Effector memory CD8-positive, alpha-beta T cell (primary cell): ENCODE data around the gene EVI5.
"Not testable (repeated sequence)": the region's sequence is repeated elsewhere in the genome, so short reads cannot be mapped to it uniquely, and the experiment has no call there.

Experiments
- ATAC-seq: fragments of 150-1000 bp; cut with Tn5 transposase; replicated peaks from 2 replicates; pipeline ENCODE4 v1.10.0; 2021; ENCODE audit warnings: mild to moderate bottlenecking, moderate library complexity
- DNase-seq, 3 experiments: peaks; one replicate each; pipeline ENCODE4 v3.0.0; 2021
- H3K27ac Mint-ChIP-seq, 2 donors: one replicate each; pipeline ENCODE4 v1.8.0; 2022; ENCODE audit warnings: mild to moderate bottlenecking in 2 of 2, mixed read lengths in 2 of 2, moderate library complexity in 2 of 2
- H3K27me3 Mint-ChIP-seq, 2 donors: one replicate each; pipeline ENCODE4 v1.8.0; 2022; ENCODE audit warnings: mixed read lengths in 2 of 2
- H3K36me3 Mint-ChIP-seq: one replicate; pipeline ENCODE4 v1.8.0; 2022; ENCODE audit warnings: mild to moderate bottlenecking, moderate library complexity, mixed read lengths; ENCODE audit not compliant: insufficient read depth
- H3K4me1 Mint-ChIP-seq, 2 donors: one replicate each; pipeline ENCODE4 v1.8.0; 2022; ENCODE audit warnings: low read depth in 2 of 2, mixed read lengths in 2 of 2
- H3K4me3 Mint-ChIP-seq, 2 donors: one replicate each; pipeline ENCODE4 v1.8.0; 2022; ENCODE audit warnings: mild to moderate bottlenecking in 2 of 2, mixed read lengths in 2 of 2, moderate library complexity in 2 of 2
- H3K9me3 Mint-ChIP-seq, 2 donors: one replicate each; pipeline ENCODE4 v1.8.0; 2022; ENCODE audit warnings: mixed read lengths in 2 of 2

EVI5 gene

DNA sequence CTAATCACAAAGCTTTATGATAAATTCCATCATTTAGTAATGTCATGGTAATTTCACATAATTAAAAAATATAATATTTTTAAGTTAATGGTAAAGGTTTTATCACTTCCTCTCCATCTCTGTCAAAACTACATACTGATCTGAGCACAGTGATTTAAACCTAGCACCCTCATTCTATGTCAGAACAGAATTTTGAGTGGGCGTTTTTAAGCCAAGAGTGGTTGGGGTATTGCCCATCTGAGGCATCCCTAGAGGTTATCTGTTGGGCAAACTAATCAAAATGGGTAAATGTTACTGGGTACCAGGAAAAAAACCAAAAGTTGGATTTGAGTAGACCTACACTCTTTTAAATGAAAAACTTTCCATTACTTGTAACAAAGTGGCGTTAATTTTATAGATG, 197.5 kb downstream of the EVI5 start:
- Mint-ChIP-seq H3K4me3 (peak overlapping the region in 1 of 2 donors; percentile 41), H3K27me3 (no peaks in the 10 kb centered on the region), H3K4me1 (peaks cover 5 to 12% of the 10 kb centered on the region in 2 donors), H3K9me3 (no peaks in the 10 kb centered on the region), H3K27ac (no peak overlapping the region), H3K36me3 (peaks cover 9% of the 10 kb centered on the region)
- ATAC-seq, result no peak
- no peak for DNase-seq

DNA sequence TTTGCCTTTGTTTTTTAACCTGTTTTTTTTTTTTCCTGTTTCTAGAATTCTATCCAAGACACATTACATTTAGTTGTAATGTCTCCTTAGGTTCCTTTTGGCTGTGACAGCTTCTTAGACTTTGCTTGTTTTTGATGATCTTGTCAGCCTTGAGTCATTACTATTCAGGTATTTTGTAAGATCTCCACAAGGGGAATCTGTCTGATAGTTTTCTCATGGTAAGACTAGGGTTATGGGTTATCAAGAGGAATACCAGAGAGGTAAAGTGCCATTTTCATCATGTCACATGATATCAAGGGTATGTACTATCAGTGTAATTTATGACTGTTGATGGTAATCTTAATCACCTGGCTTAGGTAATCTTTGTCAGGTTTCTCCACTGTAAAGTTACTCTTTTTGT, 199.1 kb downstream of the EVI5 start:
- DNase-seq (no peak), ATAC-seq (no peak)
- Mint-ChIP-seq H3K36me3 (peaks cover 9% of the 10 kb centered on the region), H3K4me3 (peak overlapping the region; percentile 8 to 15), H3K9me3 (no peaks in the 10 kb centered on the region), H3K27ac (peak overlapping the region in 1 of 2 donors; percentile 47), H3K27me3 (no peaks in the 10 kb centered on the region), H3K4me1 (peaks cover 11 to 24% of the 10 kb centered on the region in 2 donors)

DNA sequence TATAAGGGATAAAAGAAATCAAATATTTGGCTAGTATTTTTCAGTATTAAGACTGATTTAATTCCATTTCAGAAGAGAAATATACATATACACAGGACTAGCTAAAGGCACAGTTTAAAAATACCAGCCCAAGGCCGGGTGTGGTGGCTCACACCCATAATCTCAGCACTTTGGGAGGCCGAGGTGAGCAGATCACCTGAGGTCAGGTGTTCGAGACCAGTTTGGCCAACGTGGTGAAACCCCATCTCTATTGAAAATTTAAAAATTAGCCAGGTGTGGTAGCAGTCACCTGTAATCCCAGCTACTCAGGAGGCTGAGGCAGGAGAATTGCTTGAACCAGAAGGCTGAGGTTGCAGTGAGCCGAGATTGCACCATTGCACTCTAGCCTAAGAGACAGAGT, 200.1 kb downstream of the EVI5 start:
- H3K9me3 Mint-ChIP-seq, H3K27me3 Mint-ChIP-seq, ATAC-seq, H3K36me3 Mint-ChIP-seq, DNase-seq: not testable (repeated sequence)
- Mint-ChIP-seq H3K4me1 (peaks cover 11 to 24% of the 10 kb centered on the region in 2 donors), H3K4me3 (peak overlapping the region; percentile 46 to 58), H3K27ac (peak overlapping the region; percentile 61 to 73)

DNA sequence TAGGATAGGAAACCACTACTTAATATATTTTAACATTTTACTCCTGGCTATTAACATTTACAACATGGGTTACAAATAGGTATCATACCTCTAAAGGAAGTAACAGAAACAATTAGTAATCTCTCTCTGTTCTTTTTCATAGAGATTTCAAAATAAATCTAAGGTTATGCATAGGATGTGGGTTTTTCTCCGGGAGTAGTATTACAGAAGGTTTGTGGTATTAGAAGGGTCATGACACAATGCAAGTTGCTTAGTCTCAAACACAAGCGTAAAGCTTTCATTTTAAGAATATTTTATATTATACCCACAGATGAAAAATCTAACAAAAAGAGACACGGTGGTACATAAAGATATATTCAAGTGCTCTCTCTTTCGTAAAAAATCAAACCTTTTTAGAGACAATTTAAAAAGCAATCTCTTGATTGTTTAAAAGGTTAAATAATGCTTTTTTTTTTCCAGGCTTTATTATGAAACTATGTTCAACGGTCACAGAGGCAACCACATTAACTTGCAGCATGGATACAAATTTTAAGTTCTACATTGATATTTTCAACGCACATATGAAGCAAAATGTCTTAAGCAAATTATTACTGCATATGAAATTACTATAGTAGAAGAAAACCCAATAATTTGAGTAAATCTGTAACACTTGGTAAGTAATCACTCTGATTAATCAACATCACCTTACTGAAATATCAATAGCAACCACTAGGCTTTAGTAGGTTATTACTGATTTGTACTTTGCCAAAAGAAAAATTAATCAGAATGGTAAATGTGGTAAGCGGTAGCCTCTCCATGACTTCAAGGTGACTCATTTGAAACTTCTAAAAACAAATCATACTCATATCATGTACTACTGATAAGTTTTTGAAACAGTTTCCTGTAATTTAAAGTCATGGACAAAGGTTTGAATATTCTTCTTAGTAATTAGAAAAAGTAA, 200.8 kb downstream of the EVI5 start:
- Mint-ChIP-seq H3K27me3 (no peaks in the 10 kb centered on the region), H3K4me3 (peak overlapping the region; percentile 46 to 58), H3K36me3 (peaks cover 9% of the 10 kb centered on the region), H3K27ac (peak overlapping the region; percentile 61 to 73), H3K9me3 (no peaks in the 10 kb centered on the region), H3K4me1 (peaks cover 11 to 24% of the 10 kb centered on the region in 2 donors)
- no peak for DNase-seq
- peak; percentile 96 for ATAC-seq

DNA sequence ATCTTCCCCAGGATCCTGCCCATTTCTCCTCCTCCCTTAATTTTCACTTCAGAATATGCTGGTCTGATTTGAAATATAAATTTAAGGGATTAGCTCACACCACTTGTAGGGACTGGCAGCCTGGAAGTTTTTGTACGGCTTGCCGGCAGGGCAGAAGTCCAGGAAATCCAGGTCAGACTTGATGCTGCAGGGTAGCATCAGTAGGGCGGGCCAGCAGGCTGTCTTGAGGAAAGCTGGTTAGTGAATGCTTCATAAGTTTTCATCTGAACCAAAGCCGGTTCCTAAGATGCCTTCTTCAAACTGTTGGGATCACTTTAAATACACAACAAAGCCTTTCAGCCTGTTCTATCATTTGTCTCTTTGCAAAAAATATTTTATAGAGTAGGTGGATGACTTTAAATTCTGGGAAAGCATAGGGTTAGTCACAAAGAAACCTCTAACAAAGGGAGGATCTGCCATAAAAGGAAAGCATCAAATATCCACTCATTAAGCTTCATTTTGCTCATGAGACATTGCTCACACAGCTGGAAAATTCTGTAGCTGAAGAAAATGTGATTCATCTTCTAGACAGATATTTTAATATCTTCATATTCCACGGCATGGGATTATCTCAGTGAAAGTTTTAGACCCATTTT, 207.5 kb downstream of the EVI5 start:
- Mint-ChIP-seq H3K4me3 (no peak overlapping the region), H3K36me3 (no peaks in the 10 kb centered on the region), H3K4me1 (peaks cover 9 to 16% of the 10 kb centered on the region in 2 donors), H3K9me3 (no peaks in the 10 kb centered on the region), H3K27ac (peak overlapping the region in 1 of 2 donors; percentile 60), H3K27me3 (no peaks in the 10 kb centered on the region)
- ATAC-seq (no peak), DNase-seq (no peak)

DNA sequence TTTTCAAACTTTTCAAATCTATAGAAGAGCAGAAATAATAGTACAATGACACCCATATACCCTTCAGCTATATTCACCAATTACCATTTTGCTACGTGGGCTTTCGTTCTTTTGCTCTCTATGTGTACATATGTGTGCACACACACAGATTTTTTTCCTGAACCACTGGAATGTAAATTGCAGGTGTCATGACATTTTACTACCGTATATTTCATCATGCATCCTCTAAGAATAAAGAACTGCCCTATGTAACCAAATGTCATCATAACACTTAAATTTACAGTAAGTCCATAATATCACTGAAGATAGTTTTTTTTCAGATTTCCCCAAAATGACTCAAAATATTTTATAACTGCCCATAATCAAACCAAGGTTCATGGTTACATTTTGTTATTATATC, 209.8 kb downstream of the EVI5 start:
- DNase-seq (no peak), ATAC-seq (no peak)
- H3K9me3 Mint-ChIP-seq, result no peaks in the 10 kb centered on the region
- H3K4me3 Mint-ChIP-seq, result no peak overlapping the region
- peaks cover 4% of the 10 kb centered on the region in 2 donors for H3K4me1 Mint-ChIP-seq
- H3K27me3 Mint-ChIP-seq, result no peaks in the 10 kb centered on the region
- no peak overlapping the region for H3K27ac Mint-ChIP-seq
- H3K36me3 Mint-ChIP-seq, result no peaks in the 10 kb centered on the region

DNA sequence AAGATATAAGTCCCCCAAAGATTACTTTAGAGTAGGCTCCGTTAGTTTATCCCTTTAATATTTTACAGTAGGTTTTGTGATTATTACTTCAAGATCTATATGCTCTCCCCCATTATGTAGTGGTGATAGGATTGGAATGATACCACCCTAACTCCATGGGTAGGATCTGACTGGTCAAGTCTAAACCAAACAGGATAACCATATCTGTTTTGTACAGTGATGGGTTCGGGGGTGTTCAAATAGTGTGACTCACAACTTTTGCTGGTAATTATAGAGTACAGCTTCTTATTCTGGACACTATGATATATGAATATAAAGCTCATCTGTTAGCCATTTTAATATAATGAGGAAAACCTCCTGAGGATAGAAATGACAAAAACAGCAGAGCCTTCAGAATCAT, 212.4 kb downstream of the EVI5 start:
- no peaks in the 10 kb centered on the region for H3K27me3 Mint-ChIP-seq
- DNase-seq (no peak), ATAC-seq (no peak)
- H3K27ac Mint-ChIP-seq, result no peak overlapping the region
- H3K4me1 Mint-ChIP-seq, result peaks cover 4% of the 10 kb centered on the region in 2 donors
- no peak overlapping the region for H3K4me3 Mint-ChIP-seq
- H3K36me3 Mint-ChIP-seq, result no peaks in the 10 kb centered on the region
- H3K9me3 Mint-ChIP-seq, result no peaks in the 10 kb centered on the region

DNA sequence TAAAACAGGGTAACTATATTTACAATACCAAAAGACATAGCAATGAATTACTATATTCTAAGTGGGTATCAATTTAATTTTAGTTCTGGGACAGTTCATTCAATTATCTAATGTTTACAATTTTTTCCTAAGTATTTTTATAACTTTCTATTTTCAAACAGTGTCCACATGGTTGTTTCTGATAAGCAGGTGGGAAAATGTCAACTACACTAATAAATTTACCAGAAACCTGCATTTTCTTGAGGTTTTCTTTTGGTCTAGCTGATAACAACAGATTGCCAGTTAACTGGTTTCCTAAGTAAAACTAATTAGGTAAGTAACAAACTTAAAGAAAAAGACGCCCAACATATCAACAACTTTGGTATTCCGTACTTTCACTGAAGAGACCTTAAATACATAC, 213.3 kb downstream of the EVI5 start:
- no peak overlapping the region for H3K27ac Mint-ChIP-seq
- H3K4me1 Mint-ChIP-seq, result no peaks in the 10 kb centered on the region
- H3K4me3 Mint-ChIP-seq, result no peak overlapping the region
- ATAC-seq (no peak), DNase-seq (no peak)
- H3K27me3 Mint-ChIP-seq, result no peaks in the 10 kb centered on the region
- no peaks in the 10 kb centered on the region for H3K36me3 Mint-ChIP-seq
- no peaks in the 10 kb centered on the region for H3K9me3 Mint-ChIP-seq

DNA sequence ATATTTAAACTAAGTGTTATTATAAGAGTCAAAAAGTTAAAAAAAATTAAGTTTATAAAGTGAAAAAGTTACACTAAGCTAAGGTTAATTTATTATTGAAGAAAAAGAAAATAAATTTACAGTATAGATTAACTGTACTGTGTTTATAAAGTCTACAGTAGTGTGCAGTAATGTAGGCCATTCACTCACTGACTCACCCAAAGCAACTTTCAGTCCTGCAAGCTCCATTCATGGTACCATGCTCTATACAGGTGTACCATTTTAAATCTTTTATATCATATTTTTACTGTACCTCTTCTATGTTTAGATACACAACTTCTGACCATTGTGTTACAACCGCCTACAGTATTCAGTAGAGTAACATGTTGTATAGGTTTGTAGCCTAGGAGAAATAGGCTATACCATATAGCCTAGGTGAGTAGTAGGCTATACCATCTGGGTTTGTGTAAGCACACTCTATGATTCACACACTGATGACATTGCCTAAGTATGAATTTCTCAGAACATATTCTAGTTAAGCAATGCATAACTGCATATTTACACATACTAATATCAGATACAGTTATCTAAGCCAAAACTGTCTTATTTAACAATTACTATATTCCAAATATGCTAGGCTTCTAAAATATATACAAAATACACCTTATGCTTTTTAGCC, 217.6 kb downstream of the EVI5 start:
- Mint-ChIP-seq H3K27ac (no peak overlapping the region), H3K4me1 (peaks cover 0 to 6% of the 10 kb centered on the region in 2 donors)
- no peak for ATAC-seq

DNA sequence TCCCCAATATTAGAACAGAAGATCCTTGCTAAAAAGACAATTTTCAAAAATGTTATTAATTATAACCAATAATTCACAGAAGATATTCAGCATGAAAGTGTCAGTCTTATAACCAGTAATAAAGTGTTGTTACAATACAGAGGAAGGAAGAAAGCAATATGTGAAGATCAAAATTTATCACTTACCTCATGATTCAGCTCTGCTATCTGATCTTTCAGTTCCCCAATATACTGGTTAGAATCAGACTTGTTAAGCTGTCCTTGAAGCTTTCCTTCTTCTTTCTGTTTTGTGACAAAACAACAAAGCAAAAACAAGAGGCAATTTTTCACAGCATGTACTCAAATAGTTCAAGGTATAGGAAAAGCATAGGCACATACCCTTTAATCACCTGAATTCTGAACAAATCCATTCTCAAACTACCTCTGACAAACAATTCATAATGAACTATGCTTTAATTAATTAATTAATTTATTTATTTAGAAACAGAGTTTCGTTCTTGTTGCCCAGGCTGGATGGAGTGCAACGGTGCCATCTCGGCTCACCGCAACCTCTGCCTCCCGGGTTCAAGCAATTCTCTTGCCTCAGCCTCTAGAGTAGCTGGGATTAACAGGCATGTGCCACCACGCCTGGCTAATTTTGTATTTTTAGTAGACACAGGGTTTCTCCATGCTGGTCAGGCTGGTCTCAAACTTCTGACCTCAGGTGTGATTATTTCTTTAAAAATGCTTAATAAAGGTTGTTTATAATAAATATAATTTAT, 221.3 kb downstream of the EVI5 start:
- DNase-seq (no peak), ATAC-seq (peak; percentile 63)
- H3K4me3 Mint-ChIP-seq, result no peak overlapping the region
- no peaks in the 10 kb centered on the region for H3K27me3 Mint-ChIP-seq
- H3K27ac Mint-ChIP-seq, result peak overlapping the region in 1 of 2 donors; percentile 31
- peaks cover 0 to 6% of the 10 kb centered on the region in 2 donors for H3K4me1 Mint-ChIP-seq
- no peaks in the 10 kb centered on the region for H3K36me3 Mint-ChIP-seq
- H3K9me3 Mint-ChIP-seq, result no peaks in the 10 kb centered on the region

More for the DNA sequence above, 217.6 kb downstream of the EVI5 start:
- Mint-ChIP-seq H3K4me3 (no peak overlapping the region), H3K36me3 (no peaks in the 10 kb centered on the region), H3K9me3 (no peaks in the 10 kb centered on the region), H3K27me3 (no peaks in the 10 kb centered on the region)
- no peak for DNase-seq

DNA sequence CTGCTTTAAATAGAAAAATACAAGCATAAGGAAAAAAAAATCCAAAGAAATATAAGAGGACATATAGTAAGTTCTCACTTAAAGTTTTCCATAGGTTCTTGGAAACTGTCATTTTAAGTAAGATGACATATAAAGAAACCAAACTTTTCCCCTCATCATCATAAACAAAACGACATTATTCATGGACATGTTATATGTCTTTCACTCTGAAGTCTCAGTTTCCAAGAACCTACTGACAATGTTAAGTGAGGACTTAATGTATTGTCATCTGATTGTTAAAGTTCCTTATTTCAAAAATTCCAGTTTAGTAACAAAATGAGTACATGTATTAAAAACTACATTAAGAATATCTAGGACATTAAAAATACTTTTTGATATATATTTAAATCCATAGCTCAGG, 228.6 kb downstream of the EVI5 start:
- Mint-ChIP-seq H3K27me3 (no peaks in the 10 kb centered on the region), H3K27ac (no peak overlapping the region), H3K36me3 (peaks cover 2% of the 10 kb centered on the region), H3K9me3 (no peaks in the 10 kb centered on the region), H3K4me3 (no peak overlapping the region), H3K4me1 (no peaks in the 10 kb centered on the region)
- DNase-seq (no peak), ATAC-seq (no peak)

DNA sequence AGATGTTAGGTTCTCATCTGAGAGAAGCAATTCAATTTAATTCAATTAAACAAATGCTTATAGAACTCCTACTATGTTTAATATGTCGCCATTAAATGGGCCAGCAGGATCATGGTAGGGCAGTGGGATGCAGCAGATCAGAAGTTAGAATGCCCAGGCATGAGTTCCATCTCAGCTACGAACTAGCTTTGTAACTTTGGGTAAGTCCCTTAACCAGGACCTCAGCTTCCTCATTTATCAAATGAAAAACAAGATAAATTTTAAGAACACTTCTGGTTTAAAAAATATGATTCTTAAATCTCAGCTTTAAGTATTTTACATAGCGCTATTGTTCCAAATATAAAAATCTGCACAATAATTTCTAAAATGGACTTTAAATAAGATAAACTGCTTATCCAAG, 230.7 kb downstream of the EVI5 start:
- H3K4me1 Mint-ChIP-seq, result no peaks in the 10 kb centered on the region
- peaks cover 2% of the 10 kb centered on the region for H3K36me3 Mint-ChIP-seq
- no peak overlapping the region for H3K27ac Mint-ChIP-seq
- ATAC-seq (no peak), DNase-seq (no peak)
- H3K9me3 Mint-ChIP-seq, result no peaks in the 10 kb centered on the region
- no peak overlapping the region for H3K4me3 Mint-ChIP-seq
- H3K27me3 Mint-ChIP-seq, result no peaks in the 10 kb centered on the region

DNA sequence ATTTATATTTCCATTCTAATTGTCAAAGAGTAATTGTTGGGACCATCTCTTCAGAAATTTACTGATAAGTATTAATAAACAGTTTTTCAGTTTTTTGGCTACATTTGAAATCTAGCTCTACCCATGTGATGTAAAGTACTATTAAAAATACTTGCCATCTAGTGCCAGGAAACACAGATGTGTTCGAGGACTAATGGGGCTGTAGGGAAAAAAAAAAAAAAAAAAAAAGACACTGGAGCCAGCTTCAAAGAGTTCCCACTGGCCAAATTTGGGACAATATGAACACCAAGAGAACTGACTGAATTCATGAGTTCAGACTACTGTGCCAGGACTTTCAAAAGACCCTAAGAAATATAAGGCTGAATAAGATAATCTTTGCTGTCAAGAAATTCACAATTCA, 233.0 kb downstream of the EVI5 start:
- H3K27me3 Mint-ChIP-seq, result no peaks in the 10 kb centered on the region

More for the DNA sequence above, 233.0 kb downstream of the EVI5 start:
- Mint-ChIP-seq H3K4me3 (no peak overlapping the region), H3K27ac (no peak overlapping the region), H3K36me3 (peaks cover under 1% of the 10 kb centered on the region), H3K9me3 (no peaks in the 10 kb centered on the region), H3K4me1 (no peaks in the 10 kb centered on the region)
- ATAC-seq, result no peak
- DNase-seq, result no peak
